H54 (cell line): Measurements from ENCODE around the gene TUBB3.
"Not testable (repeated sequence)": the region's sequence is repeated elsewhere in the genome, so short reads cannot be mapped to it uniquely, and the experiment has no call there.

Experiments used
- DNase-seq: peaks from one replicate; pipeline ENCODE4 v3.0.0; 2011; ENCODE audit warnings: low spot score, mixed read lengths; ENCODE audit not compliant: insufficient read length
- FAIRE-seq: peaks from 3 replicates; lab custom pipeline; 2011; peaks lifted over from hg19 to GRCh38; lab: Jason Lieb, UNC
- POLR2A ChIP-seq: IDR thresholded peaks from 2 replicates; pipeline ENCODE4 v1.6.1; 2011; ENCODE audit warnings: low read depth, mild to moderate bottlenecking, low read length

TUBB3 gene

DNA sequence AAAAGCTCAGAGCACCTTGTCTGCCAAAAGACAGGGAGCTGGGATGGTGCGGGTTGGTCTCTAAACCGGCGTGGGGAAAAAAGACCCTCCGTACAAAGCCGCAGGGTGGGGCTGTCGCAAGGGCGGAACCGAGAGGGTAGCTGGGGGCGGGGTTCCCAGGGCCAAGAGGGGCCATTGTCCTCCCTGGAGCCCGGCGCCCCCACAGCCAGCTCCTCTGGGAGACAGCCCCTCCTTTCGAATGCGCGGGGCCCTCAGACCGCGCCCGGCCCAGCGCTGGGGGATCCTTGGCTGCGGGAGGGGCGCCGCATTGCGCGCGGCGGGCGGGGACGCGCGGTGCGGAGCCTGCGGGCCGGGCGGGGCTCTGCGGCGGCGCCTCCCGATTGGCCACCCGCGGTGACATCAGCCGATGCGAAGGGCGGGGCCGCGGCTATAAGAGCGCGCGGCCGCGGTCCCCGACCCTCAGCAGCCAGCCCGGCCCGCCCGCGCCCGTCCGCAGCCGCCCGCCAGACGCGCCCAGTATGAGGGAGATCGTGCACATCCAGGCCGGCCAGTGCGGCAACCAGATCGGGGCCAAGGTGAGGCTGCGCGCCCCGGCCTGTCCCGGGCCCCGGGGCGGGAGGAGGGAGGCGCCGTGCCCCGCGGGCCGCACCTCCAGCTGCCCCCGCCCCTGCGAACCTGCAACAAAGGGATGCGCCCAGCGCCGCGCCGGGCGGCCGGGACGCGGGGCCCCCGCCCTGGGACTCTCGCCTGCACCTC, at the start of gene TUBB3:
TUBB3 (plus strand) TSS at position 459 of the 756 bp plus-strand sequence; CDS start at position 519, 60 bp downstream.
- FAIRE-seq (no peak), DNase-seq (peak; percentile 90)
- TF ChIP-seq POLR2A = peak; percentile 100

GRCh38 chr16:89873972-89874689, 49.0 kb upstream of the TUBB3 start:
- no peak for TF ChIP-seq POLR2A
- no peak for FAIRE-seq
- peak; percentile 95 for DNase-seq

DNA sequence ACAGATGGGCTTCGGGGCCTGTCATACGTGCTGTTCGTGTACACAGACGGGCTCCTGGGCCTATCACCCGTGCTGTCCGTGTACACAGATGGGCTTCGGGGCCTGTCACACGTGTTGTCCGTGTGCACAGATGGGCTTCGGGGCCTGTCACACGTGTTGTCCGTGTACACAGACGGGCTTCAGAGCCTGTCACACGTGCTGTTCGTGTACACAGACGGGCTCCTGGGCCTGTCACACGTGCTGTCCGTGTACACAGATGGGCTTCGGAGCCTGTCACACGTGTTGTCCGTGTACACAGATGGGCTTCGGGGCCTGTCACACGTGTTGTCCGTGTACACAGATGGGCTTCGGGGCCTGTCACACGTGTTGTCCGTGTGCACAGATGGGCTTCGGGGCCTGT, 44.0 kb upstream of the TUBB3 start:
- not testable (repeated sequence) for DNase-seq, FAIRE-seq

GRCh38 chr16:89880477-89881367, 42.4 kb upstream of the TUBB3 start:
- DNase-seq = no peak
- FAIRE-seq = no peak
- no peak for TF ChIP-seq POLR2A

GRCh38 chr16:89881368-89881730, 41.8 kb upstream of the TUBB3 start:
- DNase-seq (no peak), FAIRE-seq (no peak)
- no peak for TF ChIP-seq POLR2A

- TF ChIP-seq POLR2A = no peak
- no peak for FAIRE-seq
- no peak for DNase-seq
Measured at GRCh38 chr16:89883346-89884040, 39.6 kb upstream of the TUBB3 start.

- TF ChIP-seq POLR2A = no peak
- FAIRE-seq = no peak
- DNase-seq = no peak
Measured at GRCh38 chr16:89884041-89884421, 39.1 kb upstream of the TUBB3 start.

DNA sequence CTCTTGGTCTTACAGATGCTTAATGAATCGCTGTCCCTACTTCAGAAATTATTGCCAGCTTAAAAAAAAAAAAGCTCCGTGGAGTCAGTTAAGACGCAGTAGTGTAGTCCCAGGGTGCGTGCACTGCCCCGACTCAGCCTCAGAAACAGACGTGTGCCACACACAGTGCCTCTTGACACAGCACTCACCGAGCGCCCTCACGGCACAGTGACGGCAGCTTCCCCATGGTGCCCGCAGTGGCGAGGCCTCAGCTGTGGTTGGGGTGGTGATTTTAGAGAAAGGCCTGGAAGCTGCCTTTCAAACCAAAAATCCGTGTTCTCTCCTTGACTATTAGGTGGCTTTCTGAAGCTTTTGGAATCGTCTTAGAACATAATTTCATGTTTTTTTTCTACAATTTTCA, 35.9 kb upstream of the TUBB3 start:
- DNase-seq (no peak), FAIRE-seq (no peak)
- TF ChIP-seq POLR2A = no peak

DNA sequence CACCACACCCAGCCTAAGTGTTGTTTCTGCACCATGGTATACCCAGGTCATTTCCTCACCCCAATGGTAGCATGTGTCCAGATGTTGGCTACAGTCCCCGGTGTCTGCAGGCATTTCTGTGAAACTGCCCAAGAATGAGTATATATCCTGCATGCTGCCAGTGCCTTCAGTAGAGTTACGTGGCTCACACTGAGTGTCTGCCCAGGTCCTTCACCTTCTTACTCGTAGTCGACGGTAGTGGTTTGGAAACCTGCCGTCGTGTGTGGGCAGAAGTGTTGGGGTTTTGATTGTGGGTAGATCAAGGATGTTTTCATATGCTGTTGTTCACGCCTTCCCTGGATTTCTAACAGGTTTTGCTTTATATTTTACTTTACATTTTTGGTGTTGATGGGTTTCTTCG, 32.9 kb upstream of the TUBB3 start:
- no peak for FAIRE-seq
- TF ChIP-seq POLR2A = no peak
- DNase-seq = no peak

DNA sequence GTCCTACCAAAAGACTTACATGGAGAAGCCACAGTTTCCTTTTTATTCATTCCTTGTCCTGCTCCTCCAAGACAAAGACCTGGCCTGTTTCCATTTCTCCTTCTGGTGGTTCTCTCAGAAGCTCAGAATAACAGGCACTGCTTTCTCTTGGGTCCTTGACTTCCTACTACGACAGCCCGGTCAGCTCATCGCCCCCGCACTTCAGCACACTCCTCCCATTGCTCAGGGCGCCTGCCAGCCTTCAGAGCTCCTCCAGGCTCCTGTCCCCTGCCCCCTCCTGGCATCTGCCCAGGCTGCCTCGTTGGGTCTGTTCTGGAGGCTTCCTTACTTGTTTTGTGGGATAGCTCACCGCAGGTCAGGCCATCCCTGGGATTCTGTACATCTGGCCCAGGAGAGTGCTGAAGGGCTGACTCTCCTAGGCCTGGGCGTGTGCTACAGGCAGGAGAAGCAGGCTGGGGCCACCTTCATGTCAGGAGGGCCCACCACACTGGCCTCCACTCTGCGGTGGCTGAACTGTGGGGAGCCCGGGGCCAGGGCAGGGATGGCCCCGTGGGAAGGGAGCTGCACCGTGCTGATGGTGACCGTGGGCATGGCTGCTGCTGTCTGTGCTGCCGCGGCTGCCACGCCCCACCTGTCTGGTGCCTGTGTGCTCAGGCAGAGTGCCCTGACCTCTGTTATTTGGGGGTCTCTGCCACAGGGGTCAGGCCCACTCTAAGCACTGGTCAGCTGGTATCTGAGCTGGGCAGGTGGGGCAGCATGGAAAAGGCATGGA, 32.1 kb upstream of the TUBB3 start:
- no peak for FAIRE-seq
- no peak for TF ChIP-seq POLR2A
- no peak for DNase-seq

DNA sequence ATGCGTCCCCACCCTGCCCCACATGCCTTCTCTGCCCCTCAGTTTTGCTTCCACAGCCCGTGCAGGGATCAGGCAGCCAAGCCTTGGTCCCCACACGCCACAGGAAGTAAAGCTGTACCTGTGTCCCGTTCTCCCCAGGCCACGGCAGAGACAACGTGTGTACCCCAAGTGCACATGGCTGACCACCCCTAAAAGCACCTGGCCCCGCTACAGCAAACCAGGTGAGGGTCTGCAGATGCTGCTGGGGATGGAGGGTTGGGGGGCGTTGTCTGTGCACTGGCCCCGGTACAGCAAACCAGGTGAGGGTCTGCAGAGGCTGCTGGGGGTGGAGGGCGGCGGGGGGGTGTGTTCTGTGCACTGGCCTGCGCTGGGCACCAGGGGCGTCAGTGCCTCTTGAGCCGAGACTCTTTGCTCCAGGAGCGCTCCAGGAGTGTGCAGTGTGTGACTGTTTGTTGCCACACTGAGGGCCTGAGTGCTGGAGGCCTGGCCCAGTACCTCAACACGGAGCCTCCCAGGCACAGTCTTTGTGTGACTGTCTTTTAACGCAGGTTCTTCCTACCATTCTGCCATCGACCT, 31.0 kb upstream of the TUBB3 start:
- DNase-seq (no peak), FAIRE-seq (no peak)
- TF ChIP-seq POLR2A = no peak

GRCh38 chr16:89892635-89893034, 30.5 kb upstream of the TUBB3 start:
- FAIRE-seq (no peak), DNase-seq (no peak)
- TF ChIP-seq POLR2A = no peak
